Heart left ventricle (tissue), 16 donors: Measurements from ENCODE around the gene WIPF1. TPM values are rescaled to one million over a fixed set of nuclear protein-coding genes. Genes with fewer than 3 reads are reported as not detected.

ENCODE experiments used
- ATAC-seq, 4 donors: fragments of 200-7000 bp; cut with Tn5 transposase; one replicate each; pipeline ENCODE4 v1.9.1; 2020 to 2022; ENCODE audit warnings: moderate library complexity in 4 of 4, mild to moderate bottlenecking in 3 of 4, moderate number of reproducible peaks in 1 of 4
- DNase-seq, 5 donors: peaks; one replicate each; pipeline ENCODE4 v3.0.0-alpha.2; 2020
- H3K27ac ChIP-seq, 12 donors: fragments of 200-600 bp; sonication (generic) in 4 of 12; one replicate each; pipeline versions ENCODE4 v1.5.0 to v1.8.0; 2016 to 2022; ENCODE audit warnings: mild to moderate bottlenecking in 2 of 12
- H3K27me3 ChIP-seq, 9 donors: fragments of 200-600 bp; sonication (generic) in 2 of 9; one replicate each; pipeline versions ENCODE4 v1.5.1 to v1.8.0; 2016 to 2022; ENCODE audit warnings: mild to moderate bottlenecking in 3 of 9
- H3K36me3 ChIP-seq, 9 donors: fragments of 200-600 bp; sonication (generic) in 2 of 9; one replicate each; pipeline versions ENCODE4 v1.5.0 to v1.8.0; 2018 to 2022; ENCODE audit warnings: mild to moderate bottlenecking in 2 of 9
- H3K4me1 ChIP-seq, 12 donors: fragments of 200-600 bp; sonication (generic) in 4 of 12; one replicate each; pipeline versions ENCODE4 v1.5.0 to v1.8.0; 2016 to 2022; ENCODE audit warnings: mild to moderate bottlenecking in 3 of 12
- H3K4me3 ChIP-seq, 12 donors: fragments of 200-600 bp; sonication (generic) in 4 of 12; one replicate each; pipeline versions ENCODE4 v1.5.0 to v1.8.0; 2017 to 2022; ENCODE audit warnings: mild to moderate bottlenecking in 9 of 12, moderate library complexity in 4 of 12
- H3K9me3 ChIP-seq, 12 donors: fragments of 200-600 bp; sonication (generic) in 4 of 12; one replicate each; pipeline versions ENCODE4 v1.5.0 to v1.8.0; 2016 to 2022; ENCODE audit warnings: mild to moderate bottlenecking in 1 of 12
- CTCF ChIP-seq, 12 donors: fragments of 200-600 bp; sonication (generic) in 4 of 12; IDR thresholded peaks; one replicate each; pipeline versions ENCODE4 v1.5.0 to v1.8.0; 2018 to 2022; ENCODE audit warnings: antibody characterized with exemption in 12 of 12, mild to moderate bottlenecking in 5 of 12
- POLR2A ChIP-seq, 2 donors: fragments of 450-650 bp; IDR thresholded peaks; one replicate each; pipeline ENCODE4 v1.6.1; 2017; ENCODE audit warnings: antibody characterized with exemption in 2 of 2, mild to moderate bottlenecking in 2 of 2, moderate library complexity in 2 of 2
- WGBS, 4 donors: extraction: QIAGEN DNeasy Blood & Tissue Kit in 2 of 4; methylation state at CpG; one replicate each; pipeline versions ENCODE4 v1.1.5 to v1.1.7; 2013 to 2018; 5-methylcytosine and 5-hydroxymethylcytosine counted together
- intact Hi-C, 10 donors: fragments of 100-400 bp; cut with DNase I; formaldehyde crosslinking; loops; one replicate each; pipeline versions ENCODE4 v1.11.1 to v1.14.2; 2022
- polyA plus RNA-seq, 2 donors: library from polyadenylated mRNA; stranded (reverse); fragments of 200-250 nt; gene quantifications; one replicate each; pipeline ENCODE4 v1.2.3, GENCODE V29; 2013
- total RNA-seq, 9 donors: library from RNA; depleted of rRNA in 2 of 9; stranded (reverse); fragments of >200 nt in 2 of 9; fragmentation: NEBNext Ultra II Directional in 3 of 9; extraction: Animal tissue kit (Norgen Biotek cat#: 25700) in 3 of 9; gene quantifications; one replicate each; pipeline versions ENCODE4 v1.1.0 to v1.2.4, GENCODE V29; 2016 to 2023
- donor health status: ischemic (EF 13 %, LVEDD 7.1; RV severe dilation, severe dysfunction).
- donor health status: healthy with polysubstance abuse.
- donor health status: DM: no; HTN: yes; CAD: no.
- donor health status: DM: no; HTN: no; CAD: no.
- donor health status: ischemic (EF 25% LVEDD 6.9; RV normal size, moderate dysfunction).
- donor health status: ischemic (EF 25% LVEDD 5.7; RV mildly dilated, moderate dysfunction).
- donor health status: healthy.
- donor health status: DM: yes; HTN: yes; CAD: no.
- donor health status: ischemic (EF 35%, LVEDD 5.7; RV mildly dilated, moderate dysfunction).
- donor health status: nonischemic (EF 11% LVEDD 7.7; RV severe dilation, severe dysfunction).
- donor health status: DM: yes; HTN: yes; CAD: no.
- donor health status: PGD.
- donor health status: ischemic (EF 29% LVEDD 5.4; RV normal size, mild dysfunction).
- donor health status: nonischemic (EF 23%, LVEDD 6.1; RV moderate dilation, normal function).

Gene WIPF1
- total and polyA plus RNA-seq, 11 donors, result 9.7 to 73.2 (median 13.9) TPM

GRCh38 chr2:174643356-174643755 is 45.8 kb upstream of the WIPF1 start:
- 87 to 99% (median 98%) methylated on average over 6 of the region's 6 CpGs for WGBS, 4 donors
- no peak overlapping the region for H3K27ac ChIP-seq
- peaks cover 0 to 3% (median 0%) of the 10 kb centered on the region in 12 donors for H3K4me1 ChIP-seq
- TF ChIP-seq POLR2A (IDR thresholded peaks at IDR 0.05), result no peak
- TF ChIP-seq CTCF (IDR thresholded peaks at IDR 0.05), result no peak
- no peaks in the 10 kb centered on the region for H3K36me3 ChIP-seq
- ATAC-seq (no peak), DNase-seq (no peak)
- intact Hi-C loops, result no loop called here
- no peaks in the 10 kb centered on the region for H3K27me3 ChIP-seq
- H3K4me3 ChIP-seq, result no peak overlapping the region
- H3K9me3 ChIP-seq, result peaks cover 0 to 21% (median 0%) of the 10 kb centered on the region in 12 donors

DNA sequence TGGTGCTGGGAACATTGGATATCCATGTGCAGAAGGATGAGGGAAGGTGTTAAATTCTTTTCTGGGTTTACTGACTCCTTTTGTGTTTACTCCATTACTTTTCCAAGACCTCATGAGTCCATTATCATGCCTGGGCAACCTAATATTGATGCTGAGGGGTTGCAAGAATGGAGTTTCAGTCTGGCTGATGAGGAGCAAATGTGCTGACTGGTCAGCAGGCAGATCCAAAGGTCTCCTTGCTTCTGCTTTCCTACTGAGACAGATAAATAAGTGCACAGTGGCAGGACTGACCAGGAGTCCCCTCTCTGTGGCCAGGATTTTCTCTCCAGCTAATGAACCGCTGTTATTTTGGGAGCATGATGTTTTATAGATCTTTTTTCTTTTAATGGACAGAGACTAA is 43.6 kb upstream of the WIPF1 start:
- no peaks in the 10 kb centered on the region for H3K27me3 ChIP-seq
- H3K4me3 ChIP-seq, result no peak overlapping the region
- H3K27ac ChIP-seq, result no peak overlapping the region
- ATAC-seq (no peak), DNase-seq (no peak)
- intact Hi-C loops, result no loop called here
- WGBS, 4 donors, result 87 to 97% (median 92%) methylated on average over 1 of the region's 1 CpG
- H3K4me1 ChIP-seq, result peaks cover 0 to 7% (median 0%) of the 10 kb centered on the region in 12 donors
- TF ChIP-seq POLR2A (IDR thresholded peaks at IDR 0.05), result no peak
- TF ChIP-seq CTCF (IDR thresholded peaks at IDR 0.05), result no peak
- no peaks in the 10 kb centered on the region for H3K36me3 ChIP-seq
- peaks cover 0 to 17% (median 0%) of the 10 kb centered on the region in 12 donors for H3K9me3 ChIP-seq

DNA sequence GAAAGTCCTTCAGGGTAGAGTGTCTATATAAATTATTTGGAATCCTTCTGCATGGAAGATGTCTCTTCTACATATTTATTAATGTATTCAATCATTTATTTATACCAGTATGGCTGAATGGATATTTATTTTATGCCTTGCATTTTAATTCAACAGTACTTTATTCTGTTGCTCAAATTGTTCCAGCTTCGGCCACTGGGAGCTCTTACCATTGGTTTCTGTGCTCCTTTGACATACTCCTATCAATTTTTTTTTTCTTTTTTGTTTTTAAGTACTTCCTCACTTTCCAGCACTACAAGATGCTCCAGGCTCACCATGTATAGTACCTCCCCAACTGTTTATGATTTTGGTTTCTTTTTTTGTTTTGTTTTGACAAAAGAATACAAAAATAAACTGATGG is 39.4 kb upstream of the WIPF1 start:
- no peaks in the 10 kb centered on the region for H3K36me3 ChIP-seq
- DNase-seq, result no peak
- peaks cover 0 to 5% (median 0%) of the 10 kb centered on the region in 12 donors for H3K9me3 ChIP-seq
- TF ChIP-seq CTCF (IDR thresholded peaks at IDR 0.05) (no peak), POLR2A (IDR thresholded peaks at IDR 0.05) (no peak)
- H3K27ac ChIP-seq, result no peak overlapping the region
- H3K4me3 ChIP-seq, result no peak overlapping the region
- intact Hi-C loops, result no loop called here
- WGBS, 4 donors, result 92 to 96% (median 94%) methylated on average over 1 of the region's 1 CpG
- no peaks in the 10 kb centered on the region for H3K27me3 ChIP-seq
- H3K4me1 ChIP-seq, result peaks cover 0 to 49% (median 20%) of the 10 kb centered on the region in 12 donors
- ATAC-seq, result no peak

DNA sequence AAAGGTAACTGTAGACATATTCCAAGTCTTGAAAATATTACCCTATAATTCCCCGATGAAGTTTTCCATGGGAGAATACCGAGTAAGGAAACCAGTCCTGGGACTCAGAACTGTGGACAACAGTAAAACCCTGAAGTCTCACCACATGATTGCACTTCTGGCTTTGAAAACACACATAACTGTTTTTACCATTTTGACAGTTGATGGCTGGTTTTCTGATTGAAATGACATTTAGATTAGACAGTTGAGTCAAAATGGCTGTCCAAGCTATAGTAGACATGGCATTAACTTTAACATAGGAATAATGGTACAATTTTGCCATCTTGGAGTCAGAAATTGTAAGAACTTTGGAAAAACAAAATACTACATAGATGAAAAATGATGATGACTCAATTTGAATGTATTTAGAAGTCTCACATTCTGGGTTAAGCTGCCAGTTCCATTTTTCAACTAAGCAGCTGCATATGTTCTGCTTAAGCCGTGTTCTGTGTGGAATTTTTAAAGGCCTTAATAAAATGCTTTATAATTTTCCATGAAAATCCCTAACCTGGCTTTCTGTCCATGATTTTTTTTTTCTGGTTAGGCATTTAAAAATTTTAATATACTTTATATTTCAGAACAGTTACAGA is 38.3 kb upstream of the WIPF1 start:
- Histone ChIP-seq H3K4me1 (peaks cover 0 to 60% (median 21%) of the 10 kb centered on the region in 12 donors), H3K36me3 (peaks cover 0 to 2% (median 0%) of the 10 kb centered on the region in 9 donors), H3K9me3 (peaks cover 0 to 3% (median 0%) of the 10 kb centered on the region in 12 donors), H3K27me3 (no peaks in the 10 kb centered on the region), H3K4me3 (no peak overlapping the region), H3K27ac (peak overlapping the region in 1 of 12 donors; percentile 94)
- intact Hi-C loops, result no loop called here
- DNase-seq (no peak), ATAC-seq (no peak)
- WGBS, 4 donors, result 95 to 98% (median 96%) methylated on average over 3 of the region's 3 CpGs
- TF ChIP-seq CTCF (IDR thresholded peaks at IDR 0.05) (no peak), POLR2A (IDR thresholded peaks at IDR 0.05) (no peak)
